Hematopoietic multipotent progenitor cell (in vitro differentiated cells): ENCODE data around the gene GSK3B. TPM values are rescaled to one million over a fixed set of nuclear protein-coding genes. Genes with fewer than 3 reads are reported as not detected.

Source experiments
- DNase-seq, 3 donors: peaks; one replicate each; pipeline ENCODE4 v3.0.0-alpha.2; 2011 to 2015; ENCODE audit warnings: low read depth in 2 of 3, low spot score in 2 of 3
- total RNA-seq: library from RNA; depleted of rRNA; stranded (reverse); fragments of >200 nt; gene quantifications from one replicate; pipeline ENCODE4 v1.2.3, GENCODE V29; 2012

Gene GSK3B
- 22.6 TPM for total RNA-seq

DNA sequence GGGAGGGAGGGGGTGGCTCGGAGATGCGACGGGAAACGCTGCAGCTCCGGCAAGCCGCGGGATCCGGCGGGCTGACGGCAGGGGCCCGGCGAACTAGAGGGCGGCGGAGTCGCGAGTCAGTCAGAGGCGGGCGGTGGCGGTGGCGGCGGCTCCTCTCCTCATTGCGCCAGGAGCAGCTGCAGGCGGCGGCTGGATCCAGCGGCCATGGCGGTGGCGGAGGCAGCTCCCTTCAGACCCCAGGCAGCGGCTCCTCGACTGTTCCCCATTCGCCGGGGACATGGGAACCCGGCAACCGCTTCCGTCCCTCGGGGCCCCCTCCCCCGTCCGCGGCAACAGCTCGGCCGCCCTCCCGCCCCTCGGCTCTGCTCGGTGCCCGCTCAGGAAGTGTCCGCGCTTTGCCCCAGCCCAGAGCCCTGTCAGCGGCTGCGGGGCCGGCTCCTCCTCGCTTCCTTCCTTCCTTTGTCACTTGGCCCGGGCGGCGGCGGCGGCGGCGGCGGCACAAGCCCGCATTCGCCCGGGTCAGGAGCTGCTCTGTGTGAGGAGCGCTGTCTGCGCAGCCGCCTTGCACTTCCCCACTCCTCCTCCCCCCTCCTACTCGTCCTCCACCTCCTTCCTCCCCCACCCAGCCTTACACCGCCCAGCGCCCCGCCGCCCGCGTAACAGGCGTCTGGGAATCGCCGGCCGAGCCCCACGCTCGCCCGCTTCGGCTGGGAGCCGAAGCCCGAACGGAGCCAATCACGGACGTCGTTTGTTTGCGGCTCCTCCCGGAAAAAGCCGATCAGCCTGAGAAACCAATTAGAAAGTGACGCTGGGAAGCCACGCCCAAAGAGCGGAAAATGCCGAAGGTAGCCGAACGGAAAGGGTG, at the start of gene GSK3B:
Gene GSK3B (minus strand): TSS at position 537 of the 865 bp plus-strand sequence. CDS start 1,013 bp downstream, outside the sequence.
- no peak for DNase-seq

DNA sequence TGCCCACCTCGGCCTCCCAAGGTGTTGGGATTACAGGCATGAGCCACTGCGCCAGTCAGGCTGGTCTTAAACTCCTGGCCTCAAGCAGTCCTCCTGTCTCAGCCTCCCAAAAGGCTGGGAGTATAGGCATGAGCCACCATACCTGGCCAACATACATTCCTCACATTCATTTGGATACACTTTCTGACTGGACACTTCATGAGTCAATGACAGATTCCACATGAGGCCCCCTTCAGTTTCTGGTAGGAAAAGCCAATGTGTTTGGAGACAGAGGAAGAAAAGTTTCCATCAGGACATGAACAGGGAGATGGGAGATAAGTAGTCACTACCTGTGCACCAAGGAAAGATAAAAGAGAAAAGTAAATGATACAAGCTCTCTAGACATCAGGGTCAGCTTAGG, 49.4 kb upstream of the GSK3B start:
- no peak for DNase-seq

DNA sequence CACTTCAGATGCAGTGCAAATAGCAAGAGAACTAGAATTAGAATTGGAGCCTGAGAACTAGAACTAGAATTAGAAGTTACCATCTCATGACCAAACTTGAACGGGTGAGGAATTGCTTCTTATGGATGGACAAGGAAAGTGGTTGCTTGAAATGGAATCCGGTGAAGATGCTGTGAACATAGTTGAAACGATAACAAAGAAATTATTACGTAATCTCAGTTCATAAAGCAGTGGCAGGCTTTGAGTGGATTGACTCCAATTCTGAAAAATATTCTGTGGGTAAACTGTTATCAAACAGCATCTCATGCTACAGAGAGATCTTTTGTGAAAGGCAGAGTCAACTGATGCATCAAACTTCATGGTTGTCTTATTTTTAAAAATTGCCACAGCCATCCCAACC, 48.0 kb upstream of the GSK3B start:
- no peak for DNase-seq

DNA sequence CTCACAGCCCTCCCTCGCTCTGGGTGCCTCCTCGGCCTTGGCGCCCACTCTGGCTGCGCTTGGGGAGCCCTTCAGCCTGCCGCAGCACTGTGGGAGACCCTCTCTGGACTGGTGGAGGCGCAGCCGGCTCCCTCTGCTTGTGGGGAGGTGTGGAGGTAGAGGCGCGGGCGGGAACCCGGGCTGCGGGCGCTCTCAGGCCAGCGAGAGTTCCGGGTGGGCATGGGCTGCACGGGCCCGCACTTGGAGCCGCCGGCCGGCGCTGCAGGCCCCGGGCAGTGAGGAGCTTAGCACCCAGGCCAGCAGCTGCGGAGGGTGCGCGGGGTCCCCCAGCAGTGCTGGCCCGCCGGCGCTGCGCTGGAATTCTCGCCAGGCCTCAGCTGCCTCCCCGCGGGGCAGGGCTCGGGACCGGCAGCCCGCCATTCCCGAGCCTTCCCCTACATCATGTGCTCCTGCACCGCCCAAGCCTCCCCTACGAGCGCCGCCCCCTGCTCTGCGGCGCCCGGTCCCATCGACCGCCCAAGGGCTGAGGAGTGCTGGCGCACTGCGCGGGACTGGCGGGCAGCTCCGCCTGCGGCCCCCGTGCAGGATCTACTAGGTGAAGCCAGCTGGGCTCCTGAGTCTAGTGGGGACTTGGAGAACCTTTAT, 46.0 kb upstream of the GSK3B start:
- DNase-seq = no peak

DNA sequence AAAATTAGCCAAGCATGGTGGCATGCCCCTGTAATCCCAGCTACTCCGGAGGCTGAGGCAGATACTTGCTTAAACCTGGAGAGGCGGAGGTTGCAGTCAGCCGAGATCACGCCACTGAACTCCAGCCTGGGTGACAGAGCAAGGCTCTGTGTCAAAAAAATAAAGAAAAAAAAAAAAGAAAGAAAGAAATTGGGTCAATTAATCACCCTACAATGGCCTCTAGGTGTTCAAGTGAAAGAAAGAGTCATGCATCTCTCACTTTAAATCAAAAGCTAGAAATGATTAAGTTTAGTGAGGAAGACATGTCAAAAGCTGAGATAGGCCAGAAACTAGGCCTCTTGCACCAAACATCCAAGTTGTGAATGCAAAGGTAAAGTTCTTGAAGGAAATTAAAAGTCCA, 44.9 kb upstream of the GSK3B start:
- no peak for DNase-seq

DNA sequence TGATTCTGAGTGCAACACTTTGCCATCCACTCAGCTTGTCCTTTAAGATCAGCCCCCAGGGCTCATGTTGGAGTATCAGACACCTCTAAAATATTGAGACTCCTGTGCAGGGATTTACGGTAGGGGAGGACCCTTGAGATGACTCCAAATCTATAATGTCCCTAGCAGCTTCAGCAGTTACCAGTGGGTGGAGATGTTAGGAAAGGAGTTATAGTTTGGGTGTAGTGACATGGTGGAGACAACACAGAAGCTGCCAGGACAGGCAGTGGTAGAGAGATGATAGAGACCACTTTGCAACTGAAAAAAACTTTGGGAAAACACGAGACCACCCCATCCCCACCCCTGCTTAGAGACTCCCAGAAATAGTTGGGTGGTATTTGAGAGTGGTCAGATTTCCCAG, 43.3 kb upstream of the GSK3B start:
- no peak for DNase-seq

DNA sequence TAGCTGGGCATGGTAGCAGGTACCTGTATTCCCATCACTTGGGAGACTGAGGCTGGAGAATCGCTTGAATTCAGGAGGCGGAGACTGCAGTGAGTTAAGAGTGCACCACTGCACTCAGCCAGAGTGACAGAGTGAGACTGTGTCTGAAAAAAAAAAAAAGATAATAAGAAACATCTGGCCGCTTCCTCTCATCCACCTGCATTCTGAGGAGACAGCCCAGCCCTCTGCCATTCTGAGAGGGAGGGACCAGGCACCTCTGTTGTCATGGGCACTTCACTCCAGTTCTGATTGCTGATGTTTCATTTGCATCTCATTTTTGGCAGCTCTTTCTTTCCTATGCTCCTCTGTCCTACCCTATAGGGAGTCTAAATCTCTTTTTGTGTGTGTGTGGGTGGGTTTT, 36.4 kb upstream of the GSK3B start:
- DNase-seq = no peak

DNA sequence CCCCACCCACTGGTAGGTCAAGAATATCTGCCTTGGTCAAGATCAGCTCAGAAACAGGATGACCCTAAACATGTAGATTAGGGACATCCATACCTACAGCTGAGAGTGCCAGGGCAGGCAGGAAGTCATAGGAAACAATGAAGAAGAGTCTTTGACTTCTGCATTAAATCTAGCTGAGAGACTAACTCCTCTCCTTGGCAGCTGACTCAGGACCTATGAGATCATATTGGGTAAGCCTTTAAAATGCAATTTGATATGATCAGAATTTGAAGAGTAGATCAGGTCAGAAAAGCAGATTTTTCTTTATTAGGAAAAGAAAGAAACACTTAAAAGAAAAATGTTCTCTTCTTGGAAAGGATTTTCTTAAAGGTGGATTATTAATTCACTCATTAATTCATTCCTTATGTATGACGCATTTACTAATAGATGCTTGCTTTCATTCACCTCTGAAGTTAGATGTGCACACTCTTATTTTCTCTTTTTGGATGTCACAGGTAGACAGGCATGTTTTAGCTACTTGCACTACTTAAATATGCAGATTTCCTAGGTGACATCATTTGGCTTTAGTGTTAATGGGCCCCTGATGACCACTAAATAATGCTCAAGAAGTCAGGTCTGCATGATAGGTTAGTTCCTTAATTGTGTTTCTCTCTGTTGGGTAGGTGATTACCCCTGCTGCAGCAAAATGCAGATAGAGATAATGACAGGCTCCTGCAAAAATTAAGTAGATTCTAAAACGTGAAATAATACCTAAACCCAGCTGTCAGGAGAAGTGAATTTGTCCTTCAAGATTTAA, 35.7 kb upstream of the GSK3B start:
- DNase-seq = no peak

DNA sequence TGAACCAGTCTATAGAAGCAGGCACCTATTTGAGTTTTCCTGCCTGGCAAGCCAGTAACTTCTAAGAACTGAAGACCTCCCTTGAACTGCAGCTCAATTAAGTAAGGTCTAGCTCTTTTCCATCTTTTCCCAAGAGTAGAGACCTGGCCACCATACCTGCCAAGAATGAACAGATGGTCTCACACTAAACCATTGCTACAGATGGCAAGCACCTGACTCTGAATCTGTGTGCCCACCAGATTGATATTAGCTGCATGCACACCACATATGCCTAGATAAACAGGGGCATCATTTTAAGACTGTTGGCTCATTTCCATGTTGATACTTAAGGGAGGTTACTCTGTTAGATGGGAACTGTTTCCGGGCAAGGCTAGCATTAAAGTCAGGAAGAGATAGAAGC, 34.8 kb upstream of the GSK3B start:
- DNase-seq = no peak

DNA sequence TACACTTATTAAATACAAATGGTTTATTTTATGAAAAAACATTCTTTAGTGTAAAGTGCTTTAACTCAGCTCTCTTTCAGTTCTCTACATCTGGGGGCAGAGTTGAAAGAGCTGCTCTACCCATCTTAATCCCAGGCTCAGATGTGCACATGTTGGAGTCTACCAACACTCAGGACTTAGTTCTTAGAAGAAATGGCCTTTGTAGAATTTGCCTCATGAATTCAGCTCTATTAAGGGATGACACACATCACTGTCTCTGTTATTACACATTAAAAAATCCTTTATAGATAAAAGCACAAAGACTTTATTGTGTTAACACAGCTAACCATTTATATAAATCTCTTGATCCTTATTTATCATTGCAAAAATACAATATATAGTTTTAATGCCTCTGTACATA, 31.7 kb upstream of the GSK3B start:
- DNase-seq = no peak

DNA sequence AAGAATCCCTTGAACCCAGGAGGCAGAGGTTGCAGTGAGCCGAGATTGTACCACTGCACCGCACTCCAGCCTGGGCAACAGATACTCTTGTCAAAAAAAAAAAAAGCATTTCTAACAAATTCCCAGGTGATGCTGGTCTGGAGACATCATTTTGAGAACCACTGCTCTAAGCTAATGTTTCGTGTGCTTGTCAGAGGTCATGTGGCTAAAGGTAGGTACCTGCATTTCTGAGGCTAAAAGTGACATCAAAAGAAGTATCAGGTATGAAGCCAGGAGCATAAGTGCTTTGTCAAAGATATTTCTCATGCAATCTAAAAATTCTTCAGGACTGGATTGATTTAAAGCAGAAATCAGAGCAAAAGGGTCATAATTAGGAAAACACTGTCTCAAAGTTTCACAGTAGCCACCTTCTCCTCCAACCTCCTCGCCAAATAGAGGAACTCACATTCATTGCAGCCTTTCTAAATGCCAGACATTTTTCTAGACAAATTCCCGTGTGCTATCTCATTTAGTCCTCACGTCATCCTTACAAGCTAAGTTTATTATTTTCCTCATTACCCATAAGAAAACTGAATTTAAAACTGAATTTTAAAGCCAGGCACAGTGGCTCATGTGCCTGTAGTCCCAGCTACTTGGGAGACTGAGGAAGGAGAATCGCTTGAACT, 25.7 kb upstream of the GSK3B start:
- DNase-seq = no peak

DNA sequence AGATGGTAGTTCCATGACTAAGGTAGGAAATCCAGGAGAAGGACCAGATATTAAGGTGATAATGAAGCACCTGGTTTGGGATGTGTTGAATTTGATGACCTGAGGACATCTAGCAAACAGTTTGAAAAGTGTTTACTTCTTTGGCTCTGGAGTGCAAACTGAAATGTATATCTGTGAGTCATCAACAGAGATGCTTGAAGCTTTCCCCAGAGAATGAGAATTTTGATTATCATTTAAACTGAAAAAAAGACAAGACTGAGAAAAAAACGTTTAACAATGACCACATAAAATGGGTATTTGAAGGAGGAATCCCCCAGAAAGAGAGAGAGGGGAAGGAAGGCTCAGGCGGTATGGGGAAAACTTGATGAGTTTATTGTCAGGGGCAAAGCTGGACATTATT, 20.7 kb upstream of the GSK3B start:
- no peak for DNase-seq

DNA sequence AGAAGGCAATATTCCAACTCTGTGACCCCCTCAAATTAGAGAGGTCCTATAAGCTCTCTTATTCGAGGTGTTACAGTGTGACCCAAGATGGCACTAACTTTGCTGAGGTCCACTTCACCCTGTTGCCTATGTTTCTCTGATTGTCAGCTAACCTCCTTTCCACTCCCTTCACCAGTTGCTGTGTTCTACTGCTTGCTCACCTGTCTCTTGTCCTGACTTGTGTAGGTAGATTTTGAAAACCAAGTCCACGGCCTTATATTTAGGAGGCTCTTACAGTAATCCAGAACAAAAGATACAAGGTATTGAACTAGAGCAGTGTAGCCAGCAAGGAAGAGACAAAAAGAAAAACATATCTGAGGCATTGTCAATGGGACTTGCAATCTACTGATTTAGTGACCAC, 20.1 kb upstream of the GSK3B start:
- DNase-seq = no peak

DNA sequence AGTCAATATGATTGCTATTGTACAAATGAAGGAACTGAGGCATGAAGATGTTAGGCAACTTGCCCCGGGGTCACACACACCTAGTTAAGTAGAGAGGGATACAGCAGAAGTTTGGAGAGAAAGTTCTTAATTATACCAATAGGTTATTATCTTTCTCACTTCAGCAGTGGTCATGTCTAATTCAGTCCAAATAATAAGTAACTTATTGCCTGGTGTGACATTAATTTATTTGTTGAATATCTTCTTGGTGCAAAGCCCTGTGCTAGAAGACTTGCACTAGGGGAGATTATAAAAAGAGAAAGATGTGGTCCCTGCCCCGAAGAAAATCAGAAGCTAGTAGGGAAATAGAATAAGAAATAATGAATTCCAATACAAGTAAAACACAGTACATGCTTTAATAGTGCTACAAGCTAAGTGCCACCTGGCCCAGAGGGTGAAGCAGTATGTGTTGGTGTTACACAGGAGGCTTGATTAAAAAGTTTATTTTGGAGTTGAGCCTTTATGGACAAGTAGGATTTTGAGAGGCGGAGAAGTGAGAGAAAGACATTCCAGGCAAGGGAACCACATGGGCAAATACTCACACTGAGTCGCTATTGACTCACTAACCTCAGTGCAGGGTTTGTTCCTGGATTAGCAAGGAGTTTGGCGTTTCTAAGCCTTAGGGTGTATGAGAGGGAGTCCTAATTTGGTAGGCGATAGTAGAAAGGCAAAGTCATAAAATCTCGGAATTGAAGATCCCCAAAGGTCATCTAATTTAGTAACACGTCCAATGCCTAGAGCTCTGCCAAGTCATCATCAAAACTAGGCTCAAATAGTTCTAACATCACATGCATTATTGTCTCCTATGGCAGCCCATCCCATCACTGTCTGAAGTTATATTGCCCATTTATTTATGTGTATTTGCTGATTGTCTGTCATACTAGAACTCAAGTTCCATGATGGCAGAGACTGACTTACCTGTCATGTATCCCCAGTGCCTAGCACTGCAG, 19.2 kb upstream of the GSK3B start:
- DNase-seq = no peak

DNA sequence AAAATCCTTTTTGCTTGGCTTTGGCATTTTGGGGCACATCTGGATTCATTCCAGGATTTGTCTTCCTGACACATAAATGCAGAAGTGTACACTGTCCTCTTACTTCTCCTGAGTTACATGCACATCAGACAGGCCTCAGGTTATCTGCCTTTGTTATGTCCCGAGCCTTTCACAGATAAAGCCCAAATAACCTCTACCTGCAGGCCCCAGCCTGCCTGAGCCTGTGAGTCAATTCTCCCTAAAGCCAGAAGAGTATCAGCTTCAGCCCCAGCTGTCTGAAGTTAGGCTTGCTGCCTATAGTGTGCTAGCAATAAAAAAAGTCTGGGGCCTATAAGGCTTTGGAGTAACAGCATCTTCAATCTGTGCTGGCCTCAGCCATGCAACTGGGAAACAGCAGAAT, 17.7 kb upstream of the GSK3B start:
- no peak for DNase-seq

DNA sequence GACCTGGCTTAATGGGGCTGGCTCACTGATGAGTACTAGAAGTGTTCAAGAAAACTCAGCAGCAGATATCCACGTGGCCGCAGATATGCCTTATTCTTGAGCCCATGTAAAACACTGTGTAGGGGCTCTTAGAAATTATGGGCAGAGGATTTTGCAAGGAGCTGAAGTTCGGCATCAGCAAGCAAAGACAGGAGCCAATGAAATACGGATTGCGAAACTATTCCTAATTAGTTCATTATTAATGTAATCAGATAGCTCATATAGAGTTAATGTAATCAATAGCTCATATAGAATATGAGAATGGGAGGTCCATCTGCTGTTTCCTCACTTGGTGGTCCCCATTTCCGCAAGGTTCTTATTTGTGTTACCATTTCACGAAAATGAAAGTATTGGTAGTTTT, 9.0 kb upstream of the GSK3B start:
- DNase-seq = no peak

DNA sequence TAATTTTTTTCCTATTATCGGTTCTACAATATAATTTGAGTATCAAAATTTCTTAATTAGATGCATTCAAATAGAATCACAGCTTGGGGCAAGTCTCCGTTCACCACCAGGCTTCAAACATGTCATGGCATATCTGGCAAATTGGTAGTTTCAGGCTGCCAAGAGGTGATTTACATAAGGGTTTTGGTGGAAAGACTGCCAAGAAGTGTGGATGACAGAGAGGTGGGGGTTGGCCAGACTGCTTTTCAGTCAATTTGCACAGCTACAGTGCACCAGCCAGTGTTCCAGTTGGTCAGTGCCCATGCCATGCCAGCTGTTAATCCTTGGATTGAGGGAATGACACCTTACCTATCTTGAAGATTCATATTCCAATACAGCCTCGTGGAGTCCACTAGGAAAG, 8.4 kb upstream of the GSK3B start:
- DNase-seq = no peak

DNA sequence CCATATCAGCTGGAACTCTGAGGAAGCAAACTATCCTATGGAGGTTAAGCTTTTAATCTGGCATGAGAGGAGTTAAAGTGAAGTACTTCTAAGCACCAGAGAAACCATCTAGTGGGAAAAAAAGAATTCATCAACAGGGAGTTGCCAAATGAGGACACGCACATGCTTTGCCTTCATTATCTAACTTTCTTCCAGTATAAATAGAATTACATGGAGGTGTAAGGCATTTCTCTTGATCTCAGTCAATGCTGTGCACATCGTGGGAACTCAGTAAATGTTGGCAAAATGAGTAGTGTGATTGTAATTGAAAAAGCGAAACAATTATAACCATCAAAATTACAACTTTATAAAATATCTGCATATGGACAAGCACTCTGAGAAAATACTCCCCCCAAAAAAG, 8.0 kb upstream of the GSK3B start:
- no peak for DNase-seq

DNA sequence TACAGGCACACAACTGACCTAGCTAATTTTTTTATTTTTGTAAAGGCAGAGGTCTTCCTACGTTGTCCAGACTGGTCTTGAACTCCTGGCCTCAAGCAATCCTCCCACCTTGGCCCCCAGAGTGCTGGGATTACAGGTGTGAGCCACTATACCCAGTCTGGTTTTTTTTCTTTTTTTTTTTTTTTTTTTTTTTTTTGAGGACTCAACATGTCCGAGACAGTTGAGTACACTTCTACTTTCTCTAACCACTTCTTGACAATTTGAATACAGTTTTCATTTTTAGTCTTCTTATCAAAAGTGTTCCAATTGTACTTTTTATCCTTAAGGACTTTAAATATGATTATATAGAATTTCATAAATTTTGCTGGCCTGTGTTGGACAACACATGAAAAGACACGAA, 7.4 kb upstream of the GSK3B start:
- DNase-seq = no peak

DNA sequence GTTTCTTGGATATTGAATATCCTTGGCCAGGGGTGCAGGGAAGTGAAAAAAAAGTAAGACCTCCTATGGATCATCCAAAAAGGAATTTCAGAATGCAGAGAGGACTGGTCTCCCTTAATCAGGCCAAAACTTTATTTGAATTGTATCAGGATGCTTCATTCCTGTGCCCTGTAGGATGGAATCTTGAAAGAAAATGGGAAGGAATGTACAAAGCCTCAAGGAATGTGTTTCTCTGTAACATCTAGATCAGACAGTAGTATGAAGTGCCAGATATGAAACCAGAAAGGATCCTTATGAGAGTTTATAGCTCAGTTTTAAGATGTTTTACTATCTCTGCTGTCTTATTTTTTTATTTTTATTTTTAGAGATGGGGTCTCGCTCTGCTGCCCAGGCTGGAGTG, 6.5 kb upstream of the GSK3B start:
- DNase-seq = no peak
